Loucy (cell line): Measurements from ENCODE around the gene TMEM179B.

ENCODE experiments used
- EZH2phosphoT487 ChIP-seq: fragments of 200-600 bp; IDR thresholded peaks from 2 replicates; pipeline ENCODE4 v1.6.1; 2018; ENCODE audit warnings: antibody characterized with exemption, mild to moderate bottlenecking, moderate library complexity, borderline replicate concordance
- TF ChIP-seq, protein P1 (sequence below): fragments of 200-600 bp; sonication (generic); conservative IDR thresholded peaks from 2 replicates; pipeline ENCODE4 v1.5.1; 2014; ENCODE audit warnings: mild to moderate bottlenecking, antibody characterized with exemption, low read length

DNA sequence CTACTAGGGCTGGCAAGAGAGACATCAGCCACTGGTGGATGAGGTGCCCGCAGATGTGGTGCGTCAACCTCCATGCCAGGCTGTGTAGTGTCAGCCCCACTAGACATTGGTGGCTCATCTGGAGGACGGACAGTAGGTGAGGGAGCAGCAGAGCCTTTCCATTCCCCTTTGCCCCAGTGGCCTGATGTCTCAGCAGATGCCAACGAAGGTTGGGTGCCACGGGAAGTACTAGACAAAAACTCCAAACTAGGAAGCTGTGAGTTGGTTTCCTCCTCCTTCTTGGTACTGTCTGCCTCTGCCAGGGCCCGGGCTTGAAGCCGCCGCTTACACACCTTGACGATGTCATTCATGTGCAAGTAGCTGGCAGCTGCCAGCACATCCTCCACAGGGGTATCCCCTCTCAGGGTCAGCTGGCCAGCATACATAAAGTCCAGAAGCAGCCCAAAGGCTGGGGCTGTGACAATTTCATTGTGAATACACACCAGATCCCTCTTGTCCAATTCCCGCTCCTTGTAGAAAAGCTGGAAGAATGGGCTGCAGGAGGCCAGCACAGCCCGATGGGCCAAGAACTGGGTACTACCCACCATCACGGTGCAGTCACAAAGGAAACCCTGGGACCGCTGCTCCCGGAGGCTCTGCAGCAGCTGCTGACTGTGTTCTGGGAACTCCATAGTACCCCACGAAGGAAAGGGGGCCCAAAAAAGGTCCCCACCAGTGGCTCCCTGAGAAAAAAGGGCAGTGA lies 34.0 kb upstream of the TMEM179B start:
- TF ChIP-seq, protein P1, sequence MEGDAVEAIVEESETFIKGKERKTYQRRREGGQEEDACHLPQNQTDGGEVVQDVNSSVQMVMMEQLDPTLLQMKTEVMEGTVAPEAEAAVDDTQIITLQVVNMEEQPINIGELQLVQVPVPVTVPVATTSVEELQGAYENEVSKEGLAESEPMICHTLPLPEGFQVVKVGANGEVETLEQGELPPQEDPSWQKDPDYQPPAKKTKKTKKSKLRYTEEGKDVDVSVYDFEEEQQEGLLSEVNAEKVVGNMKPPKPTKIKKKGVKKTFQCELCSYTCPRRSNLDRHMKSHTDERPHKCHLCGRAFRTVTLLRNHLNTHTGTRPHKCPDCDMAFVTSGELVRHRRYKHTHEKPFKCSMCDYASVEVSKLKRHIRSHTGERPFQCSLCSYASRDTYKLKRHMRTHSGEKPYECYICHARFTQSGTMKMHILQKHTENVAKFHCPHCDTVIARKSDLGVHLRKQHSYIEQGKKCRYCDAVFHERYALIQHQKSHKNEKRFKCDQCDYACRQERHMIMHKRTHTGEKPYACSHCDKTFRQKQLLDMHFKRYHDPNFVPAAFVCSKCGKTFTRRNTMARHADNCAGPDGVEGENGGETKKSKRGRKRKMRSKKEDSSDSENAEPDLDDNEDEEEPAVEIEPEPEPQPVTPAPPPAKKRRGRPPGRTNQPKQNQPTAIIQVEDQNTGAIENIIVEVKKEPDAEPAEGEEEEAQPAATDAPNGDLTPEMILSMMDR, result no peak
- no peak for TF ChIP-seq EZH2phosphoT487
